Activated naive CD8-positive, alpha-beta T cell treated with anti-CD3 and anti-CD28 coated beads, Interleukin-2, amount 10 ng/mL, durations not matched to agents 7 days and 5 days (primary cell): Measurements from ENCODE around the gene PAK2. TPM values are rescaled to one million over a fixed set of nuclear protein-coding genes. Genes with fewer than 3 reads are reported as not detected.
"Not testable (repeated sequence)": the region's sequence is repeated elsewhere in the genome, so short reads cannot be mapped to it uniquely, and the experiment has no call there.

ENCODE experiments used
- ATAC-seq: fragments of 150-1000 bp; cut with Tn5 transposase; one replicate; pipeline ENCODE4 v1.10.0; 2021; ENCODE audit warnings: low read depth, moderate library complexity
- POLR2A ChIA-PET: fragments of 350-600 bp; sonication (Branson Sonifier 250); formaldehyde crosslinking; loops from one replicate; lab custom pipeline; 2021; ENCODE audit warnings: antibody characterized with exemption; lab: Charles Lee
- DNase-seq: peaks from one replicate; pipeline ENCODE4 v3.0.0; 2021
- H3K27ac Mint-ChIP-seq: one replicate; pipeline ENCODE4 v1.8.0; 2022; ENCODE audit warnings: mild to moderate bottlenecking, mixed read lengths
- H3K27me3 Mint-ChIP-seq: one replicate; pipeline ENCODE4 v1.8.0; 2022; ENCODE audit warnings: mild to moderate bottlenecking, moderate library complexity, mixed read lengths
- H3K36me3 Mint-ChIP-seq: one replicate; pipeline ENCODE4 v1.8.0; 2021; ENCODE audit warnings: mild to moderate bottlenecking, mixed read lengths
- H3K4me1 Mint-ChIP-seq: one replicate; pipeline ENCODE4 v1.8.0; 2021; ENCODE audit warnings: mixed read lengths
- H3K4me3 Mint-ChIP-seq: one replicate; pipeline ENCODE4 v1.8.0; 2022; ENCODE audit warnings: mild to moderate bottlenecking, moderate library complexity, mixed read lengths
- H3K9me3 Mint-ChIP-seq: one replicate; pipeline ENCODE4 v1.8.0; 2021; ENCODE audit warnings: mixed read lengths
- total RNA-seq, 2 experiments: library from RNA; stranded (reverse); gene quantifications; one replicate each; pipeline ENCODE4 v1.2.3, GENCODE V29; 2021

Gene PAK2
- total RNA-seq, 2 experiments from 2014 or later, result 77.2 to 81.3 TPM

DNA sequence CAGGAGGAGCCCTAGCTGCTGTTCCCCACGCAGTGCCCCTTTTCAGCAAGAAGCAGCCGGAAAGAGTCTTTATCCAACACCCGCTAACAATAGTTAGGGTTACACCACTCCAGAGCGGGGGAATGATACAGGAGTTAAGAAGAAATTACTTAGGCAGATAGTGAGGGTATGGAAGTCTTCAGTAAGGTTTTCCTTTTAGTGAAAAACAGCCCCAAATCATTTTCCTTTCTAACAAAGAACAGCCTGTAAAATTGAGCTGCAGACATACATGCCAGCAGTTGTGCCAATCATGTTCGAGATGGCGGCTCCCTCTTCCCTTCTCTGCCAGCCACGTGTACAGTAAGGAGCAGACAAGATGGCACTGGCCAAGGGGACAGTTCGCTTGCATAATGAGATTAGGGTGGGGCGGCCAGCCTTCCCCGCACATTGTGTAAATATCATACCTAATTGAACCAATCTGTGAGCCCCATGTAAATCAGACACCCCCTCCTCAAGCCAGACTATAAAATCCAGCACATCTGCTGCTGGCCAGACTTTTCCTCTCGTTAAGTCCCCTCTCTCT, 109.6 kb downstream of the PAK2 start:
- peaks cover 2% of the 10 kb centered on the region for H3K27me3 Mint-ChIP-seq
- H3K4me3 Mint-ChIP-seq, result no peak overlapping the region
- H3K36me3 Mint-ChIP-seq, result no peaks in the 10 kb centered on the region
- peaks cover 3% of the 10 kb centered on the region for H3K4me1 Mint-ChIP-seq
- ATAC-seq (no peak), DNase-seq (no peak)
- no peak overlapping the region for H3K27ac Mint-ChIP-seq
- no peaks in the 10 kb centered on the region for H3K9me3 Mint-ChIP-seq
- POLR2A ChIA-PET, result no interaction called here

DNA sequence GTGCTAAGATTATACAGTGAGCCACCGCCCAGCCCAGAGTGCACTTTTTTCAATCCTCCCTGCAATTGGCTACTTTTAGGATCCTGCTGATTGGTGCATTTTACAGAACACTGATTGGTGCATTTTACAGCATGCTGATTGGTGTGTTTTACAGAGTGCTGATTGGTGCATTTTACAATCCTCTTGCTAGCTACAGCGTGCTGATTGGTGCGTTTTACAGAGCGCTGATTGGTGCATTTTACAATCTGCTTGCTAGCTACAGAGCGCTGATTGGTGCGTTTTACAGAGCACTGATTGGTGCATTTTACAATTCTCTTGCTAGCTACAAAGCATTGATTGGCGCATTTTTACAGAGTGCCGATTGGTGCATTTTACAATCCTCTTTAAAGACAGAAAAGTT, 123.3 kb downstream of the PAK2 start:
- H3K27me3 Mint-ChIP-seq, H3K4me1 Mint-ChIP-seq, ATAC-seq, H3K9me3 Mint-ChIP-seq, POLR2A ChIA-PET, H3K27ac Mint-ChIP-seq, H3K36me3 Mint-ChIP-seq, H3K4me3 Mint-ChIP-seq, DNase-seq: not testable (repeated sequence)

DNA sequence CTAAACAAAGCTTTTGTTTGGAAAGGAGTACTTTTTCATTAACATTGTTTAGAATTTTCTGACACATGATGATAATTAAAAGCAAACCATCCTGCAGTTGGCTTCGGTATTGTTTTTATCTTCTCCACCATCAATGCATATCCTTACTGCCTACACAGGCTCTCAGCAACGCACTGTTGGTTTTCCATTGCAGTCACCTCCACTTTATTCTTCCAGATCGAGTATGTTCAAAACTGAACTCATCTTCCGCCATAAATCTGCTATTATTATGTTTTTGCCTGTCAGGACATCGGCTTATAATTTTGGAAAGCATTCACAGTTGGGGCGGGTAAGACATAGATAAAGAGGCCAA, 127.5 kb downstream of the PAK2 start:
- DNase-seq (no peak), ATAC-seq (no peak)
- peak overlapping the region; percentile 89 for H3K27ac Mint-ChIP-seq
- peaks cover 13% of the 10 kb centered on the region for H3K4me1 Mint-ChIP-seq
- H3K27me3 Mint-ChIP-seq, result no peaks in the 10 kb centered on the region
- peaks cover 7% of the 10 kb centered on the region for H3K9me3 Mint-ChIP-seq
- peaks cover 3% of the 10 kb centered on the region for H3K36me3 Mint-ChIP-seq
- POLR2A ChIA-PET, result interaction anchor here (0.5 to 3.1 kb wide), 17 partner anchors 9 to 845 kb away, joined by 3 to 37 read pairs (median 5); partner anchors contain the start of genes CEP19, FBXO45, NCBP2 and PAK2
- peak overlapping the region; percentile 87 for H3K4me3 Mint-ChIP-seq

DNA sequence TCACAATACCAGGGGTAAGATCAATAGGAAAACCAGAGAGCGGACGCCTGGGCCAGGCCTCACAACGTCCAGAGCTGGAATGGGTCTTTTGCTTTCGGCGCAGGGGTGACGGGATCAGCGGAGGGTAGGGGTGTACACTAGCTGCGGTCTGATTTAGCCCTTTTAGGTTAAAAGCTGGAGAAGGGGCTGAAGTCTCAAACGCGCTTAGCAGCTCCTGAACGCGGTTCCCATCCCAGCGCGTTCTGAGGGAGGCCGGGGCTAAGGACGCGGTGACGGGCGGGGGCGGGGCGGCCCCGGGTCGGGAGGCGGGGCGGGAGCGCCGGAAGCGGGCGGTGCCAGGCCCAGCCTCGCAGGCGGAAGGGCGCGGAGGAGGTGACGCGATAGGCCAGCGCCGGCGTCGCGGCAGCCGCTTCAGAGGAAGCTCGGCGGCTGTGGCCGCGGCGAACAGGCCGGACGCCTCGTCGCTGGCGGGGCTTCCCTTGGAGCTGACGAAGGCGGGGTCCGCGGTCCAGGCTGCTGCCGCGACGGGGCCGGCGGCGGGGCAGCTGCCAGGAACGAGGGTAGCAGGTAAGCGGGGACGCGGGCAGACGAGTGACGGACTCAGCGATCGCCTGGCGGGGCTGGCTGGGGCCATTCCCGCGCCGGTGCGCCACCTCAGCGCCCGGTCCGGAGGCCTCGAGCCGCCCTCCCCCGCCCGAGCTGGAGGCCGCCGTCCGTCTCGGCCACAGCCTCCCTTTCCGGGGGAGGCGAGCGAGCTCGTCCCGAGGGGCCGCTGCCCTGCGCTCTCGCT, 128.0 kb downstream of the PAK2 start, which contains the start of gene SENP5:
TSS of gene SENP5 (plus strand) at position 414 of the 790 bp plus-strand sequence. CDS start 17,262 bp downstream, outside the sequence.
- ATAC-seq, result peak; percentile 98
- H3K4me3 Mint-ChIP-seq, result peak within 1 kb of the TSS; percentile 97
- POLR2A ChIA-PET, result interaction anchor here (0.5 to 3.1 kb wide), 22 partner anchors 9 to 844 kb away, joined by 3 to 37 read pairs (median 4); partner anchors contain the start of genes CEP19, DYNLT2B, FBXO45 and NCBP2

DNA sequence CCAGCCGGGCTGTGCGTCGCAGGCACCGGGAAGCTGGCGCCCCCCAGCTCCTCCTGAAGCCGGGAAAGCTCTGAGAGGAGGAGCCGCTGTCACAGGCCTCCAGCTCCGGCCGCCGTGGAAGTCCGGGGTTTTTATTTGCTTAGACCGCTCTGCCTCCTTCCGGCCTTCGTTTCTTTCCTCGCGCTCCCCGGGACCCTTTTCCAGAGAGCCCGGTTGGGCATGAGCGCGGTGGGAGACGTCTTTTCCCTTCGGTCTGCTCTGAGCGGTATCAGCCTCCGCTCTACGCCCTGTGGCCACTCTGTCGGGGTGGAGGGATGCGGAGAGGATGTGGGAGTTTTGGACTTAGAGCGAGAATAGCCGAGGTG, 128.6 kb downstream of the PAK2 start:
- Mint-ChIP-seq H3K4me3 (peak overlapping the region; percentile 97), H3K27ac (peak overlapping the region; percentile 94), H3K27me3 (no peaks in the 10 kb centered on the region), H3K9me3 (peaks cover 4% of the 10 kb centered on the region), H3K36me3 (peaks cover 6% of the 10 kb centered on the region), H3K4me1 (peaks cover 13% of the 10 kb centered on the region)
- POLR2A ChIA-PET, result interaction anchor here (0.7 to 3.1 kb wide), 21 partner anchors 8 to 844 kb away, joined by 3 to 37 read pairs (median 4); partner anchors contain the start of genes CEP19, DYNLT2B, FBXO45 and NCBP2
- ATAC-seq (peak; percentile 15), DNase-seq (peak; percentile 52)

More for the DNA sequence above, 128.0 kb downstream of the PAK2 start, which contains the start of gene SENP5:
- Mint-ChIP-seq H3K36me3 (peaks cover 5% of the 10 kb centered on the region), H3K27me3 (no peaks in the 10 kb centered on the region), H3K27ac (peak within 1 kb of the TSS; percentile 94), H3K4me1 (peaks cover 13% of the 10 kb centered on the region), H3K9me3 (peaks cover 7% of the 10 kb centered on the region)
- peak; percentile 93 for DNase-seq

DNA sequence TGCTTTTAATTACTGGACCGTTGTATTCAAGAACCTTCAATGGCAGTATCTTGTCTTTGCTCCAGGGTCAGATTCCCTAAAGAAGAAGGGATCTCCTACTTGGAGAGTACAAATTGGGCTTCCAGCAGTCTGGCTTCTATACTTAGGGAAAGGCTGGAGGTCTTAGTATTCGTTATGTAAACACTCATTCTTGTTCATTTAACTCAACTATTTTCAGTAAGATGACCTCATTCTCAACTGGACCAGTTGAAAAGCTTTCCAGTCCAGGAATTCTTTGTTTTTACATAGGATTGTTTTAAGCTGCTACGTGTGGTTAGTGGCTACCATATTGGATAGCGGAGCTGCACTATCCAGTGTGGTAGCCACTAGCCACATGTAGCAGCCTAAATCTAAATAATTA, 132.7 kb downstream of the PAK2 start:
- no peak overlapping the region for H3K27ac Mint-ChIP-seq
- ATAC-seq (no peak), DNase-seq (no peak)
- H3K9me3 Mint-ChIP-seq, result no peaks in the 10 kb centered on the region
- H3K36me3 Mint-ChIP-seq, result peaks cover 6% of the 10 kb centered on the region
- no peak overlapping the region for H3K4me3 Mint-ChIP-seq
- H3K27me3 Mint-ChIP-seq, result no peaks in the 10 kb centered on the region
- peaks cover 12% of the 10 kb centered on the region for H3K4me1 Mint-ChIP-seq
- POLR2A ChIA-PET, result no interaction called here

DNA sequence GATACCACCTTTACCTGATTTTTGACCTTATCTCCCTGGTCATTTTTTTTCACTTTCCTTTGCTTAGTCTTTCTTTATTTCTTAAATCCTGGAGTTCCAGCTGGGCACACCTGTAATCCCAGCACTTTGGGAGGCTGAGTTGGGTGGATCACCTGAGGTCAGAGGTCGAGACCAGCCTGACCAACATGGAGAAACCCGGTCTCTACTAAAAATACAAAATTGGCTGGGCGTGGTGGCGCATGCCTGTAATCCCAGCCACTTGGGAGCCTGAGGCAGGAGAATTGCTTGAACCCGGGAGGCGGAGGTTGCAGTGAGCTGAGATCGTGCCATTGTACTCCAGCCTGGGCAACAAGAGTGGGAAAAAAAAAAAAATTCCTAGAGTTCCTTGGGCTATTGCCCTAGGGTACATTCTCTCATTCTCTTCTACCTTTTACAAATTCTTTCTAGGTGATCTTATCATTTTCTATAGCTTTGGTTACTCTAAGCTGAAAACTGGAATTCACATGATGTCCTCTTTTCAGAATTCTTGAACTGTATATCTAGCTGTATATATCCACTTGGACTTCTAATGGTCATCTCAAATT, 134.9 kb downstream of the PAK2 start:
- H3K4me1 Mint-ChIP-seq, result peaks cover 12% of the 10 kb centered on the region
- H3K27ac Mint-ChIP-seq, H3K4me3 Mint-ChIP-seq, H3K36me3 Mint-ChIP-seq, POLR2A ChIA-PET, H3K27me3 Mint-ChIP-seq, ATAC-seq, H3K9me3 Mint-ChIP-seq, DNase-seq: not testable (repeated sequence)

DNA sequence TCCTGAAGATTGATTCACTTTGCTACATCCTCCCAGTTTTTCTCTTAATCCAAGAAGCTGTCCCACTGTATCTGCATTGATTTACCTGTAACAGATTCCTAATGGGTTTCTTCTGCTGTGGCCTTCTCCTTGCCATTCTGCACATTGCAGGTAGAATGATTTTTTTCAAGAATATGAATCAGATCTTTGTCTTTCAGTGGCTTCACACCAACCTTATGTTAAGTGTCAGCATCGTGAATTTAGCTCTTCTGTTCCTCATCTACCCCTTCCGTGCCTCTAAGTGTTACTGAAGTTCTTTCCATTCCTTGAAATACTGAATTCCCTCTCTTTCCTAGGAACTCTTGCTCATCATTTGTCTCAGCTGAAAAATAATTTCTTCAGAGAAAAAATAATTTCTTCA, 135.6 kb downstream of the PAK2 start:
- H3K36me3 Mint-ChIP-seq, result peaks cover 7% of the 10 kb centered on the region
- ATAC-seq, result no peak
- H3K4me3 Mint-ChIP-seq, result no peak overlapping the region
- no peak overlapping the region for H3K27ac Mint-ChIP-seq
- POLR2A ChIA-PET, result no interaction called here
- H3K27me3 Mint-ChIP-seq, result no peaks in the 10 kb centered on the region
- no peak for DNase-seq
- no peaks in the 10 kb centered on the region for H3K9me3 Mint-ChIP-seq
- peaks cover 8% of the 10 kb centered on the region for H3K4me1 Mint-ChIP-seq

Other genes with a start within 250 kb of the PAK2 start
- 10 to 100 TPM; 46.9 to 48.4 TPM for gene RNF168, start 236.1 kb upstream of the PAK2 start, total RNA-seq
- gene SMCO1, start 224.5 kb upstream of the PAK2 start, total RNA-seq, result not detected
- 10 to 100 TPM; 20.0 to 20.4 TPM for gene WDR53, start 171.3 kb upstream of the PAK2 start, total RNA-seq
- 10 to 100 TPM; 12.3 to 13.0 TPM for gene FBXO45, start 171.2 kb upstream of the PAK2 start, total RNA-seq
- 10 to 100 TPM; 16.2 to 17.0 TPM for gene NRROS, start 100.2 kb upstream of the PAK2 start, total RNA-seq
- 1 to 10 TPM; 4.8 to 5.7 TPM for gene CEP19, start 27.6 kb upstream of the PAK2 start, total RNA-seq
- 10 to 100 TPM; 32.6 to 33.5 TPM for gene PIGX, start 27.5 kb upstream of the PAK2 start, total RNA-seq
- 10 to 100 TPM; 37.5 to 37.9 TPM for gene SENP5, start 128.1 kb downstream of the PAK2 start, total RNA-seq
- gene NCBP2, start 202.7 kb downstream of the PAK2 start, total RNA-seq, result 10 to 100 TPM; 53.0 to 55.8 TPM
- gene PIGZ, start 229.0 kb downstream of the PAK2 start, total RNA-seq, result 1 to 10 TPM; 1.4 TPM